Ishikawa (cell line): ENCODE measurements around the gene FZD7.

Source experiments
- EGR1 ChIP-seq: IDR thresholded peaks from 2 replicates; pipeline ENCODE4 v1.6.1; 2012
- EP300 ChIP-seq: IDR thresholded peaks from 2 replicates; pipeline ENCODE4 v1.6.1; 2012; ENCODE audit warnings: borderline replicate concordance
- NFIC ChIP-seq: IDR thresholded peaks from 2 replicates; pipeline ENCODE4 v1.6.1; 2012
- RAD21 ChIP-seq: IDR thresholded peaks from 2 replicates; pipeline ENCODE4 v1.6.1; 2012; ENCODE audit warnings: low read depth
- TF ChIP-seq, protein P1 (sequence below): IDR thresholded peaks from 2 replicates; pipeline ENCODE4 v1.6.1; 2012

DNA sequence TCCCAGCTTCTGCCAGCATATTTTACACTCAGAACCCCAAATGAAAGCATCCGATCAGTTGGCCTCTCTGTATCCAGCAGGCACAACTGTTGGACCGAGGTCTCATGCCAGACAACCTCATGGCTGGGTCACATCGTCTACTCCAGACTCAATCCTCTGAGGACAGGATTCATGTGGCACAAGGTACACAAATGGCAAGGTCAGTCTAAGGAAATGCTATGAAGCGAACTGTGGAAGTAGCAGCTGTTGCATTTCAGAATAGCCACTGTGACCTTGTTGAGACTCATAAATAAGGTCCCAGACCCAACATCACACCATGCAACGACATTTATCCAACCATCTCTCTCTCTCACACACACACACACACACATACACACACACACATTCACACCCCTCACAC, 7.1 kb upstream of the FZD7 start:
- TF ChIP-seq RAD21 (no peak), EGR1 (no peak), EP300 (no peak), NFIC (no peak)
- TF ChIP-seq, protein P1, sequence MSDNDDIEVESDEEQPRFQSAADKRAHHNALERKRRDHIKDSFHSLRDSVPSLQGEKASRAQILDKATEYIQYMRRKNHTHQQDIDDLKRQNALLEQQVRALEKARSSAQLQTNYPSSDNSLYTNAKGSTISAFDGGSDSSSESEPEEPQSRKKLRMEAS: no peak
